ENCODE measurements around the gene UBE3C.
"Not testable (repeated sequence)": the region's sequence is repeated elsewhere in the genome, so short reads cannot be mapped to it uniquely, and the experiment has no call there.

UBE3C gene

GRCh38 chr7:157129200-157129599 lies 9.5 kb upstream of the UBE3C start:
- Histone ChIP-seq H3K4me3 (no peak overlapping the region), H3K27ac (no peak overlapping the region)

GRCh38 chr7:157129907-157130460 lies 8.7 kb upstream of the UBE3C start:
- Histone ChIP-seq H3K27ac (no peak overlapping the region), H3K4me3 (no peak overlapping the region)

GRCh38 chr7:157130849-157131248 lies 7.9 kb upstream of the UBE3C start:
- not testable (repeated sequence) for H3K4me3 ChIP-seq, H3K27ac ChIP-seq

GRCh38 chr7:157132796-157133195 lies 5.9 kb upstream of the UBE3C start:
- Histone ChIP-seq H3K27ac (no peak overlapping the region), H3K4me3 (no peak overlapping the region)

GRCh38 chr7:157133304-157133703 lies 5.4 kb upstream of the UBE3C start:
- Histone ChIP-seq H3K27ac (no peak overlapping the region), H3K4me3 (no peak overlapping the region)

GRCh38 chr7:157136372-157136771 lies 2.4 kb upstream of the UBE3C start:
- H3K27ac ChIP-seq = peak overlapping the region in 5 of 21 experiments; percentile 1 to 26 (median 15)
- H3K4me3 ChIP-seq = no peak overlapping the region

- peak overlapping the region; percentile 4 to 99 (median 89) for H3K27ac ChIP-seq
- H3K4me3 ChIP-seq = peak overlapping the region; percentile 61 to 92 (median 81)
Observed at GRCh38 chr7:157138101-157138423, 664 bp upstream of the UBE3C start.

GRCh38 chr7:157139111-157139809 lies 534 bp downstream of the UBE3C start:
- H3K27ac ChIP-seq = peak overlapping the region; percentile 71 to 99 (median 91)
- H3K4me3 ChIP-seq = peak overlapping the region; percentile 61 to 92 (median 81)

- Histone ChIP-seq H3K27ac (peak overlapping the region in 20 of 21 experiments; percentile 71 to 99 (median 91)), H3K4me3 (peak overlapping the region; percentile 61 to 92 (median 81))
Observed at GRCh38 chr7:157139810-157140510, 1.2 kb downstream of the UBE3C start.

GRCh38 chr7:157140511-157140905 lies 1.8 kb downstream of the UBE3C start:
- H3K4me3 ChIP-seq = peak overlapping the region in 4 of 7 experiments; percentile 79 to 92 (median 84)

GRCh38 chr7:157141525-157142060 lies 2.9 kb downstream of the UBE3C start:
- Histone ChIP-seq H3K4me3 (no peak overlapping the region), H3K27ac (no peak overlapping the region)

More at GRCh38 chr7:157140511-157140905, 1.8 kb downstream of the UBE3C start:
- H3K27ac ChIP-seq = peak overlapping the region in 5 of 21 experiments; percentile 91 to 96 (median 94)

GRCh38 chr7:157143788-157144187 lies 5.1 kb downstream of the UBE3C start:
- Histone ChIP-seq H3K27ac (no peak overlapping the region), H3K4me3 (no peak overlapping the region)

GRCh38 chr7:157149317-157149716 lies 10.6 kb downstream of the UBE3C start:
- Histone ChIP-seq H3K4me3 (no peak overlapping the region), H3K27ac (no peak overlapping the region)

- Histone ChIP-seq H3K27ac (no peak overlapping the region), H3K4me3 (no peak overlapping the region)
Observed at GRCh38 chr7:157150882-157151281, 12.2 kb downstream of the UBE3C start.

GRCh38 chr7:157151626-157152339 lies 13.1 kb downstream of the UBE3C start:
- Histone ChIP-seq H3K4me3 (no peak overlapping the region), H3K27ac (no peak overlapping the region)

GRCh38 chr7:157152391-157152937 lies 13.7 kb downstream of the UBE3C start:
- H3K27ac ChIP-seq = no peak overlapping the region
- H3K4me3 ChIP-seq = no peak overlapping the region

GRCh38 chr7:157153260-157153659 lies 14.5 kb downstream of the UBE3C start:
- H3K27ac ChIP-seq = no peak overlapping the region
- no peak overlapping the region for H3K4me3 ChIP-seq

GRCh38 chr7:157155959-157156358 lies 17.2 kb downstream of the UBE3C start:
- no peak overlapping the region for H3K27ac ChIP-seq
- no peak overlapping the region for H3K4me3 ChIP-seq

GRCh38 chr7:157158400-157158799 lies 19.7 kb downstream of the UBE3C start:
- Histone ChIP-seq H3K27ac (no peak overlapping the region), H3K4me3 (no peak overlapping the region)

GRCh38 chr7:157159537-157159936 lies 20.8 kb downstream of the UBE3C start:
- not testable (repeated sequence) for H3K4me3 ChIP-seq, H3K27ac ChIP-seq
